ENCODE results near the gene NDUFB10.

DNA sequence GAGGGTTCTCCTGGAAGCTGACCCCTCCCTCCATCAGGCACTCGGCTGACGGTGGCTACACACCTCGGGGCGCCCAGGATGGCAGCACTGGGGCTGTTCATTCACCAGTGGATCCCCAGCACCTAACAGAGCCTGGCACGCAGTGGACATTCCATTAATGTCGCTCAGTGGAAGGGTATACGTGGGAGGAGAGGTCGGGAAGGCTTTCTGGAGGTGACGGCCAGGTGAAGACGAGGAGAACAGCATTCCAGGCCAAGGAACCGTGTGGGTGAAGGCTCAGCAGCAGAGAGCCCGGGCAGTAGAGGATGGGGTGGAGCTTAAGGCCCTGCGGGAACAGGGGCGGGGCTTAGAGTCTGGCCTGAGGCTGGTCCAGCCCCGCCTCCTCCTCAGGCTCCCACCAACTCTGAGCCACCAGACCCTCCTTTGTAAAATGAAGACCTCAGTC, 38.6 kb upstream of the NDUFB10 start:
- TF ChIP-seq, protein P1, sequence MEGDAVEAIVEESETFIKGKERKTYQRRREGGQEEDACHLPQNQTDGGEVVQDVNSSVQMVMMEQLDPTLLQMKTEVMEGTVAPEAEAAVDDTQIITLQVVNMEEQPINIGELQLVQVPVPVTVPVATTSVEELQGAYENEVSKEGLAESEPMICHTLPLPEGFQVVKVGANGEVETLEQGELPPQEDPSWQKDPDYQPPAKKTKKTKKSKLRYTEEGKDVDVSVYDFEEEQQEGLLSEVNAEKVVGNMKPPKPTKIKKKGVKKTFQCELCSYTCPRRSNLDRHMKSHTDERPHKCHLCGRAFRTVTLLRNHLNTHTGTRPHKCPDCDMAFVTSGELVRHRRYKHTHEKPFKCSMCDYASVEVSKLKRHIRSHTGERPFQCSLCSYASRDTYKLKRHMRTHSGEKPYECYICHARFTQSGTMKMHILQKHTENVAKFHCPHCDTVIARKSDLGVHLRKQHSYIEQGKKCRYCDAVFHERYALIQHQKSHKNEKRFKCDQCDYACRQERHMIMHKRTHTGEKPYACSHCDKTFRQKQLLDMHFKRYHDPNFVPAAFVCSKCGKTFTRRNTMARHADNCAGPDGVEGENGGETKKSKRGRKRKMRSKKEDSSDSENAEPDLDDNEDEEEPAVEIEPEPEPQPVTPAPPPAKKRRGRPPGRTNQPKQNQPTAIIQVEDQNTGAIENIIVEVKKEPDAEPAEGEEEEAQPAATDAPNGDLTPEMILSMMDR (optimal IDR thresholded peaks at IDR 0.05 in 1 of 3, IDR thresholded peaks at IDR 0.05 in 1 of 3, conservative IDR thresholded peaks at IDR 0.05 in 1 of 3; ENCODE audit: extremely low read depth in 1 of 3, insufficient read depth in 2 of 3, low read length in 3 of 3): no peak
- TF ChIP-seq EZH2 (IDR thresholded peaks at IDR 0.05; ENCODE audit: low read length): peak; percentile 32
